NCI-H1930 (cell line): ENCODE results near the gene RAP1GDS1.

Source experiments
- DNase-seq, 2 experiments: peaks; one replicate each; lab custom pipeline; 2025; lab: John Stamatoyannopoulos, UW

The RAP1GDS1 gene

GRCh38 chr4:98482847-98483806 is 221.9 kb downstream of the RAP1GDS1 start:
- DNase-seq = no peak

- DNase-seq = no peak
These were observed 222.8 kb downstream of the RAP1GDS1 start for GRCh38 chr4:98484031-98484430.

- DNase-seq = no peak
These were observed 224.7 kb downstream of the RAP1GDS1 start for GRCh38 chr4:98485816-98486345.

- DNase-seq = no peak
These were observed 229.1 kb downstream of the RAP1GDS1 start for GRCh38 chr4:98490251-98490650.

GRCh38 chr4:98491899-98492559 is 230.8 kb downstream of the RAP1GDS1 start:
- no peak for DNase-seq

GRCh38 chr4:98493296-98493695 is 232.1 kb downstream of the RAP1GDS1 start:
- DNase-seq = no peak
